ENCODE results near the gene SYTL5.

Gene SYTL5

GRCh38 chrX:38112566-38112965, 106.2 kb downstream of the SYTL5 start:
- FAIRE-seq (no peak), DNase-seq (ENCODE audit: insufficient read length, low spot score) (no peak)
- no peak for TF ChIP-seq POLR2A (IDR thresholded peaks at IDR 0.05; ENCODE audit: low read depth, low read length)

GRCh38 chrX:38116706-38117105, 110.4 kb downstream of the SYTL5 start:
- DNase-seq (ENCODE audit: insufficient read length, low spot score), result no peak
- no peak for TF ChIP-seq POLR2A (IDR thresholded peaks at IDR 0.05; ENCODE audit: low read depth, low read length)
- no peak for FAIRE-seq

- TF ChIP-seq POLR2A (IDR thresholded peaks at IDR 0.05; ENCODE audit: low read depth, low read length), result no peak
- DNase-seq (ENCODE audit: insufficient read length, low spot score) (no peak), FAIRE-seq (no peak)
These were observed 111.1 kb downstream of the SYTL5 start for GRCh38 chrX:38117485-38117884.

GRCh38 chrX:38124000-38124399, 117.6 kb downstream of the SYTL5 start:
- FAIRE-seq (no peak), DNase-seq (ENCODE audit: insufficient read length, low spot score) (no peak)

GRCh38 chrX:38126179-38126578, 119.8 kb downstream of the SYTL5 start:
- DNase-seq (ENCODE audit: insufficient read length, low spot score) (no peak), FAIRE-seq (no peak)
- no peak for TF ChIP-seq POLR2A (IDR thresholded peaks at IDR 0.05; ENCODE audit: low read depth, low read length)

More at GRCh38 chrX:38124000-38124399, 117.6 kb downstream of the SYTL5 start:
- TF ChIP-seq POLR2A (IDR thresholded peaks at IDR 0.05; ENCODE audit: low read depth, low read length), result no peak

- no peak for DNase-seq (ENCODE audit: insufficient read length, low spot score)
- TF ChIP-seq POLR2A (IDR thresholded peaks at IDR 0.05; ENCODE audit: low read depth, low read length), result no peak
- no peak for FAIRE-seq
These were observed 121.6 kb downstream of the SYTL5 start for GRCh38 chrX:38127961-38128360.

GRCh38 chrX:38129366-38129765, 123.0 kb downstream of the SYTL5 start:
- DNase-seq (ENCODE audit: insufficient read length, low spot score), result no peak
- no peak for TF ChIP-seq POLR2A (IDR thresholded peaks at IDR 0.05; ENCODE audit: low read depth, low read length)
- no peak for FAIRE-seq

- TF ChIP-seq POLR2A (IDR thresholded peaks at IDR 0.05; ENCODE audit: low read depth, low read length), result no peak
- DNase-seq (ENCODE audit: insufficient read length, low spot score) (no peak), FAIRE-seq (no peak)
These were observed 132.0 kb downstream of the SYTL5 start for GRCh38 chrX:38138157-38138891.

- DNase-seq (ENCODE audit: insufficient read length, low spot score), result no peak
- no peak for FAIRE-seq
- TF ChIP-seq POLR2A (IDR thresholded peaks at IDR 0.05; ENCODE audit: low read depth, low read length), result no peak
These were observed 132.5 kb downstream of the SYTL5 start for GRCh38 chrX:38138900-38139299.

- FAIRE-seq, result no peak
- DNase-seq (ENCODE audit: insufficient read length, low spot score), result no peak
- no peak for TF ChIP-seq POLR2A (IDR thresholded peaks at IDR 0.05; ENCODE audit: low read depth, low read length)
These were observed 136.3 kb downstream of the SYTL5 start for GRCh38 chrX:38142610-38143009.

GRCh38 chrX:38149016-38149415, 142.7 kb downstream of the SYTL5 start:
- no peak for FAIRE-seq
- DNase-seq (ENCODE audit: insufficient read length, low spot score), result no peak
- no peak for TF ChIP-seq POLR2A (IDR thresholded peaks at IDR 0.05; ENCODE audit: low read depth, low read length)

GRCh38 chrX:38150993-38151392, 144.6 kb downstream of the SYTL5 start:
- FAIRE-seq (no peak), DNase-seq (ENCODE audit: insufficient read length, low spot score) (no peak)
- no peak for TF ChIP-seq POLR2A (IDR thresholded peaks at IDR 0.05; ENCODE audit: low read depth, low read length)

GRCh38 chrX:38151441-38151840, 145.1 kb downstream of the SYTL5 start:
- no peak for FAIRE-seq
- TF ChIP-seq POLR2A (IDR thresholded peaks at IDR 0.05; ENCODE audit: low read depth, low read length), result no peak
- DNase-seq (ENCODE audit: insufficient read length, low spot score), result no peak

GRCh38 chrX:38154340-38154739, 148.0 kb downstream of the SYTL5 start:
- DNase-seq (ENCODE audit: insufficient read length, low spot score) (no peak), FAIRE-seq (no peak)
- no peak for TF ChIP-seq POLR2A (IDR thresholded peaks at IDR 0.05; ENCODE audit: low read depth, low read length)

- FAIRE-seq (no peak), DNase-seq (ENCODE audit: insufficient read length, low spot score) (no peak)
- no peak for TF ChIP-seq POLR2A (IDR thresholded peaks at IDR 0.05; ENCODE audit: low read depth, low read length)
These were observed 148.5 kb downstream of the SYTL5 start for GRCh38 chrX:38154818-38155217.
